OCI-LY7 (cell line): ENCODE results near the gene ARL13B. TPM values are rescaled to one million over a fixed set of nuclear protein-coding genes. Genes with fewer than 3 reads are reported as not detected.

ENCODE experiments used
- BruUV-seq: library from RNA; stranded (reverse); fragments of 400-500 nt; replicated peaks from 2 replicates; lab custom pipeline; 2021; lab: Mats Ljungman, UMichigan
- CTCF ChIA-PET: fragments of 300-600 bp; sonication (Branson Sonifier 250); formaldehyde crosslinking; loops from one replicate; lab custom pipeline; 2022; ENCODE audit warnings: antibody characterized with exemption; ENCODE audit not compliant: unreplicated experiment; lab: Charles Lee
- POLR2A ChIA-PET: fragments of 300-600 bp; sonication (Branson Sonifier 250); formaldehyde crosslinking; loops from one replicate; lab custom pipeline; 2022; ENCODE audit warnings: antibody characterized with exemption; lab: Charles Lee
- DNase-seq: peaks from one replicate; pipeline ENCODE4 v3.0.0-alpha.2; 2015; ENCODE audit warnings: low spot score
- H2AFZ ChIP-seq: fragments of 200-600 bp; sonication (generic), shearing (Covaris generic); 2 replicates; pipeline ENCODE4 v1.6.1; 2014; ENCODE audit warnings: mild to moderate bottlenecking, antibody characterized with exemption, low read length, moderate library complexity
- H3K27ac ChIP-seq: fragments of 200-600 bp; sonication (generic); 2 replicates; pipeline ENCODE4 v1.5.1; 2014; ENCODE audit warnings: mixed run types, low read depth, mild to moderate bottlenecking, moderate library complexity, low read length, inconsistent platforms; ENCODE audit not compliant: poor library complexity, severe bottlenecking
- H3K36me3 ChIP-seq: fragments of 200-600 bp; sonication (generic); 2 replicates; pipeline ENCODE4 v1.6.1; 2014; ENCODE audit warnings: mild to moderate bottlenecking, antibody characterized with exemption, low read length, moderate library complexity, mixed read lengths; ENCODE audit not compliant: insufficient read depth
- H3K4me1 ChIP-seq: fragments of 200-600 bp; sonication (generic); 2 replicates; pipeline ENCODE4 v1.5.1; 2014; ENCODE audit warnings: mild to moderate bottlenecking, low read length; ENCODE audit not compliant: insufficient read depth, poor library complexity, severe bottlenecking
- H3K4me2 ChIP-seq: fragments of 200-600 bp; sonication (generic); 2 replicates; pipeline ENCODE4 v1.6.1; 2014; ENCODE audit warnings: mild to moderate bottlenecking, low read length
- H3K4me3 ChIP-seq: fragments of 200-600 bp; sonication (generic); 2 replicates; pipeline ENCODE4 v1.5.1; 2014; ENCODE audit warnings: mild to moderate bottlenecking, low read depth, low read length; ENCODE audit not compliant: poor library complexity, severe bottlenecking
- H3K79me2 ChIP-seq: fragments of 200-600 bp; sonication (generic); 2 replicates; pipeline ENCODE4 v1.6.1; 2016; ENCODE audit warnings: low read depth, mild to moderate bottlenecking, low read length, moderate library complexity, mixed read lengths; ENCODE audit not compliant: insufficient read depth
- H3K9me2 ChIP-seq: fragments of 200-600 bp; sonication (generic); 2 replicates; pipeline ENCODE4 v1.6.1; 2016; ENCODE audit warnings: mild to moderate bottlenecking, low read length, mixed read lengths; ENCODE audit not compliant: insufficient read depth
- H3K9me3 ChIP-seq: fragments of 200-600 bp; sonication (generic); 2 replicates; pipeline ENCODE4 v1.6.1; 2014; ENCODE audit warnings: mild to moderate bottlenecking, mixed run types, low read length, mixed read lengths
- H4K20me1 ChIP-seq: fragments of 200-600 bp; sonication (generic); 2 replicates; pipeline ENCODE4 v1.6.1; 2014; ENCODE audit warnings: mild to moderate bottlenecking, antibody characterized with exemption, low read length, moderate library complexity, mixed read lengths; ENCODE audit not compliant: insufficient read depth
- CTCF ChIP-seq: fragments of 200-600 bp; sonication (generic); conservative IDR thresholded peaks from 2 replicates; pipeline ENCODE4 v1.5.1; 2014; ENCODE audit warnings: mild to moderate bottlenecking, antibody characterized with exemption, low read length, moderate library complexity, mixed read lengths
- EZH2phosphoT487 ChIP-seq: fragments of 200-600 bp; sonication (generic); IDR thresholded peaks from 2 replicates; pipeline ENCODE4 v1.6.1; 2018; ENCODE audit warnings: low read depth, borderline replicate concordance, mild to moderate bottlenecking, mixed run types, antibody characterized with exemption, low read length, moderate library complexity, mixed read lengths
- intact Hi-C: fragments of 100-400 bp; cut with micrococcal nuclease; formaldehyde crosslinking; loops from one replicate; pipeline ENCODE4 v1.10.0; 2022; ENCODE audit not compliant: unreplicated experiment
- total RNA-seq, 2 experiments: library from RNA; depleted of rRNA in 1 of 2; stranded (reverse); fragments of >200 nt in 1 of 2; shearing (Covaris generic) in 1 of 2; gene quantifications; 2 replicates each; pipeline ENCODE4 v1.2.3, GENCODE V29; 2014 to 2022

Gene ARL13B
- total RNA-seq, 2 experiments from 2014 or later, result 5.4 to 12.0 TPM

- Histone ChIP-seq H2AFZ (no peak overlapping the region), H3K9me2 (no peaks in the 10 kb centered on the region), H3K36me3 (no peaks in the 10 kb centered on the region), H4K20me1 (no peaks in the 10 kb centered on the region), H3K79me2 (no peaks in the 10 kb centered on the region), H3K4me3 (no peak overlapping the region), H3K9me3 (no peaks in the 10 kb centered on the region), H3K4me2 (no peak overlapping the region), H3K4me1 (no peaks in the 10 kb centered on the region), H3K27ac (no peak overlapping the region)
- ChIA-PET POLR2A (interaction anchor here (0.6 to 1.6 kb wide), 3 partner anchors 12 to 60 kb away, joined by 4 to 7 read pairs (median 5); partner anchors contain the start of genes DHFR2 and NSUN3), CTCF (no interaction called here)
- no TSS peak for BruUV-seq
- intact Hi-C loops, result loop anchor here (5.0 kb wide), 1 partner anchor 47 kb away; no protein-coding TSS in a partner anchor
- TF ChIP-seq EZH2phosphoT487 (no peak), CTCF (no peak)
- no peak for DNase-seq
These were observed 40.3 kb downstream of the ARL13B start for GRCh38 chr3:94020293-94020692.

- TF ChIP-seq EZH2phosphoT487, result no peak
- no peak for TF ChIP-seq CTCF
- intact Hi-C loops, result loop anchor here (5.0 kb wide), 1 partner anchor 43 kb away; no protein-coding TSS in a partner anchor
- Histone ChIP-seq H3K4me3 (no peak overlapping the region), H3K79me2 (no peaks in the 10 kb centered on the region), H3K4me2 (no peak overlapping the region), H2AFZ (no peak overlapping the region), H3K36me3 (no peaks in the 10 kb centered on the region), H3K27ac (no peak overlapping the region), H3K4me1 (no peaks in the 10 kb centered on the region), H3K9me2 (no peaks in the 10 kb centered on the region), H3K9me3 (no peaks in the 10 kb centered on the region), H4K20me1 (no peaks in the 10 kb centered on the region)
- no peak for DNase-seq
- CTCF ChIA-PET, result interaction anchor here (1.5 kb wide), 1 partner anchor 13 kb away, joined by 3 read pairs; no protein-coding TSS in a partner anchor
- no TSS peak for BruUV-seq
- POLR2A ChIA-PET, result interaction anchor here (1.0 to 1.4 kb wide), 4 partner anchors 9 to 38 kb away, joined by 3 read pairs; partner anchors contain the start of genes DHFR2 and NSUN3
These were observed 44.4 kb downstream of the ARL13B start for GRCh38 chr3:94024385-94024784.

GRCh38 chr3:94026623-94027022, 46.7 kb downstream of the ARL13B start:
- CTCF ChIA-PET, result no interaction called here
- intact Hi-C loops, result no loop called here
- no peaks in the 10 kb centered on the region for H3K9me3 ChIP-seq
- no peaks in the 10 kb centered on the region for H3K9me2 ChIP-seq
- DNase-seq, result no peak
- no peaks in the 10 kb centered on the region for H3K4me1 ChIP-seq
- H4K20me1 ChIP-seq, result no peaks in the 10 kb centered on the region
- H2AFZ ChIP-seq, result no peak overlapping the region
- H3K4me2 ChIP-seq, result no peak overlapping the region
- H3K79me2 ChIP-seq, result no peaks in the 10 kb centered on the region
- BruUV-seq, result no TSS peak
- TF ChIP-seq CTCF, result no peak
- H3K27ac ChIP-seq, result no peak overlapping the region
- H3K36me3 ChIP-seq, result no peaks in the 10 kb centered on the region
- POLR2A ChIA-PET, result no interaction called here
- no peak overlapping the region for H3K4me3 ChIP-seq
